Uterus (tissue), 2 donors: ENCODE data around the gene WDR75.

Experiments used
- CTCF ChIP-seq, 4 experiments: fragments of 200-600 bp in 2 of 4; fragments of 450-650 bp in 2 of 4; sonication (generic) in 2 of 4; IDR thresholded peaks; one replicate each; pipeline ENCODE4 v1.5.1; 2016 to 2019; ENCODE audit warnings: antibody characterized with exemption in 4 of 4, mild to moderate bottlenecking in 2 of 4, moderate library complexity in 1 of 4
- POLR2A ChIP-seq, 2 donors: fragments of 450-650 bp; IDR thresholded peaks; one replicate each; pipeline ENCODE4 v1.6.1; 2016; ENCODE audit warnings: antibody characterized with exemption in 2 of 2, mild to moderate bottlenecking in 1 of 2, moderate library complexity in 1 of 2

DNA sequence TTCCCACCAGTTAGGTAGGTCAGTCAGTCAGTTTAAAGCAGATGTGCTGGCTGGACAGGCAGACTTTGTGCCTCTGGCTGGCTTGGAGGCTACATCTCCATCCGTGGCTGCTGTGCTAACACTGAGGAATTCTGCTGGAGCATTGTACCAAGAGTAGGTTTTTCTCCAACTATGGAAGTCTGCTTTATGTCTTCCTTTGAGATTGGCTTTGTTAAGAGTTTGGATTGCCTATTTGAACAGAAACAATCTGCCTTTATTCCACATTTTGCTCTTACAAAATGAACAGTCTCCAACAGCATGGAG is 46.7 kb downstream of the WDR75 start:
- TF ChIP-seq POLR2A (IDR thresholded peaks at IDR 0.05) (no peak), CTCF (IDR thresholded peaks at IDR 0.05) (no peak)
